Smooth muscle cell of the brain vasculature (primary cell): Measurements from ENCODE around the gene RAPGEF5.

Experiments
- DNase-seq: peaks from one replicate; pipeline ENCODE4 v3.0.0-alpha.2; 2012; ENCODE audit warnings: low read depth, low spot score

RAPGEF5 gene

GRCh38 chr7:22356701-22357310 lies at the start of gene RAPGEF5:
Gene RAPGEF5, minus strand, starts transcription at chr7:22357154. Its CDS starts 94 bp downstream, at chr7:22357060.
- DNase-seq = no peak

GRCh38 chr7:22406715-22407114 lies 49.8 kb upstream of the RAPGEF5 start:
- no peak for DNase-seq

- no peak for DNase-seq
Observed at GRCh38 chr7:22404421-22405023, 47.6 kb upstream of the RAPGEF5 start.

GRCh38 chr7:22403344-22403743 lies 46.4 kb upstream of the RAPGEF5 start:
- DNase-seq = no peak

DNA sequence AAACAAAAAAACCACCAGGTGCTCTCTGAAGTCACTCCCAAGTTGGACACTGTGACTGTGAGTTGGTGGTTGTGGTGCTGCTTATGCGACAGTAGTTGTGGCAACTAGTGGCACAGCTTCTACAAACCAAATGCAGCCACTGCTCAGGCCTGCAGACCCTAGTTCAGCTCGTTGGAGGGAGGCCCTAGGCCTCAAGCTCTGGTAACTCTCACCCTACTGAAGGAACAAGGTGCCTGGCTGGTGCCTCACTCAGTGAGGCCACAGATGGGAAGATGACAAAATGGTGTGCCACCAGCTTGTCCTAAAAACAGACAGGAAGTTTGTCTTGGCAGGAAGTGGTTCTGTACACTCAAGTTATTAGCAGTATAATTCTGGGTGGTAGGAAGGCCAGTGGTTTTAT lies 45.3 kb upstream of the RAPGEF5 start:
- DNase-seq = no peak

DNA sequence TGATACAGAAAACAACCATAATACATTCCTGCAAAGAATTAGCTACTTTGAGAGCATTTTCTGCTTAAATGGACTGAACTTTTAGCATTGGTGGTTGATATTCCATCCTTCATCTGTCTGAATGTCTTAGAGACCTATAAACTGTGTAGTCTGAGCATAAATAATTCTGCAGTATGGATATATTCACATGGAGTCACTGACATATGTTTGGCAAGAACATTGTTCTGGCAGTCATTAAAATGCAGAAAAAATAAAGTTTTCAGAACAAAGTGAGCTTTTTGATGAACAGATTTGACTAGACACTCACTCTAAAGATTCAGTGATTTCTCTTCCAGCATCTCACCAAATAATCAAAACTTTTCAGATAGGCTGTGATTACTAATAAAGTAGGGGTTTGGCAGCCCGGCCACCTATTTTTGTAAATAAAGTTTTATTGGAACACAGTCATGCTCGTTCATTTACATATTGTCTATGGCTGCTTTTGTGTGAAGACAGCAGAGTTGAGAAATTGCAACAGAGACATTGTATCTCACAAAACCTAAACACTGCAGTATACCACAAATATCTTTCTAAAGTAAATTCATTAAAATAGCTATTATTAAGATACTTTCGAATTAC lies 44.1 kb upstream of the RAPGEF5 start:
- DNase-seq = no peak

GRCh38 chr7:22400150-22400814 lies 43.3 kb upstream of the RAPGEF5 start:
- DNase-seq = no peak

GRCh38 chr7:22399546-22399945 lies 42.6 kb upstream of the RAPGEF5 start:
- no peak for DNase-seq

GRCh38 chr7:22399091-22399490 lies 42.1 kb upstream of the RAPGEF5 start:
- no peak for DNase-seq

- no peak for DNase-seq
Observed at GRCh38 chr7:22397981-22398380, 41.0 kb upstream of the RAPGEF5 start.

GRCh38 chr7:22395222-22395621 lies 38.3 kb upstream of the RAPGEF5 start:
- DNase-seq = no peak

DNA sequence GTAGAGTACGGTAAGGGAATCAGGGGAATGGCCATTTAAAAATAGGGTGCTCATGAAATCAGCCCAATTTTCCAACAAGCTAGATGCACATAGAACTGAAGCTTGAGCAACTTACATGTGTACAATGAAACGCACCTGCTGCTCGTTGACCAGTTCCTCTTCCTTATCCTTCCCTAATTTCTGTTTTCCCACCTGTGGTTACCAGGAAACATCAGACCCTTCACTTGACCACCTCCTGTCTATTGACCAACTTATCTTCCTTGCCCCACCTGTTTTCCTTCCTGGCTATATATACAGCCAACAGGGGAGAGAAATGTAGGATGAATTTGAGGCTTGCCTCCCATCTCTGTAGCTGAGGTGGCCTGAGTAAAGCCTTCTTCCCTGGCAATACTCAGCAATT lies 37.8 kb upstream of the RAPGEF5 start:
- no peak for DNase-seq

GRCh38 chr7:22393913-22394729 lies 37.2 kb upstream of the RAPGEF5 start:
- no peak for DNase-seq

DNA sequence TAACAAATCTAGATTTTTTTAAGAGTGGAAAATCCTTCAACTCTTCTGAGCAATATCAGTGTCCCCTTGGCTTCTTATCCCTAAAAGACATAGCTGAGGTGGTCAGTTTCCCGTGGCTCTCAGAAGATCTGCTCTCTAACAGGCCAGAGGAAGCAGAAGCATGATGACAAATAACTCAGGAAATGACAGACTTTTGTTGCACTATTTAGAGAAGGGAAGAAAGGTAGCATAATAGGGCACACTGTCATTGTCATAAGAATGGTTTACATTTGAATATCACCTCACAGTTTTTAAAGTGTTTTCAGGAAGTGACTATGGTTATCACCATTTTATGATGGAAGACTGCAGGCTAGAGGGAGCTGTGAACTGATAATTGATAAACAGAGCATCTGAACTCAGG lies 33.6 kb upstream of the RAPGEF5 start:
- DNase-seq = no peak

DNA sequence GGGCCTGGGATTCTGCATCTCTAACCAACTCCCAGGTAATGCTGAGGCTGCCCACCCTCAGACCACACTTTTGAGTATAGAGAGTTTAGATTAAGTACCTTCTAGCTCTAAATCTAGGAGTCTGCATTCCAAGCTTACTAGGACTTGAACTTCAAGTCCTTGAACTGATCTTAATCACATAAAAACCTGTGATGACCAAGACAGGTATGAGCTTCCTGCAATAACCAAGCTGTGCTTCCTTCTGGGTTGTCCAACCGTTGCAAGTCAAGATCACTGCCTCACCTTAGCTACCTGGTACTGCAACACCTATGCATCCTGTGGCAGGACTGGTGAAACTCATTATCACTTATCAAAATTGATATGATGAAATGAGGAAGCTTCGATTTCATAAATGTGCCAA lies 32.9 kb upstream of the RAPGEF5 start:
- DNase-seq = no peak

GRCh38 chr7:22387583-22387982 lies 30.6 kb upstream of the RAPGEF5 start:
- DNase-seq = peak; percentile 50

DNA sequence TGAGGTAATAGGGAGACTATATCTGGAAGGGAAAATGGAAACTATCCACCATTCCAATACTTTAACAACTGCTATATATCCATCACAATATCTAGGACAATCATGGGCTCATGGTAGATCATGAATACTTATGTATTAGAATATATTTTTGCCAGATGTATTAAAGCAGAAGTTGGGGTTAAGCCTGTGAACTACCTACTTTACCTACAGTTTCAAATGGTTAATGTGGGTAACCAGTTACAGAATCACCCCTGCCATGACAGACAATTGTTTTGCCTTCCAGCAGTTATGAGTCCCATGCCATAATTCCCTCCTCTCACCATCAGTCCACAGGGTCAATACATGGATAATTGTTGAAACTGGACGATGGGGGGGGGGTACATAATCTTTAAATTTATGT lies 29.9 kb upstream of the RAPGEF5 start:
- no peak for DNase-seq

DNA sequence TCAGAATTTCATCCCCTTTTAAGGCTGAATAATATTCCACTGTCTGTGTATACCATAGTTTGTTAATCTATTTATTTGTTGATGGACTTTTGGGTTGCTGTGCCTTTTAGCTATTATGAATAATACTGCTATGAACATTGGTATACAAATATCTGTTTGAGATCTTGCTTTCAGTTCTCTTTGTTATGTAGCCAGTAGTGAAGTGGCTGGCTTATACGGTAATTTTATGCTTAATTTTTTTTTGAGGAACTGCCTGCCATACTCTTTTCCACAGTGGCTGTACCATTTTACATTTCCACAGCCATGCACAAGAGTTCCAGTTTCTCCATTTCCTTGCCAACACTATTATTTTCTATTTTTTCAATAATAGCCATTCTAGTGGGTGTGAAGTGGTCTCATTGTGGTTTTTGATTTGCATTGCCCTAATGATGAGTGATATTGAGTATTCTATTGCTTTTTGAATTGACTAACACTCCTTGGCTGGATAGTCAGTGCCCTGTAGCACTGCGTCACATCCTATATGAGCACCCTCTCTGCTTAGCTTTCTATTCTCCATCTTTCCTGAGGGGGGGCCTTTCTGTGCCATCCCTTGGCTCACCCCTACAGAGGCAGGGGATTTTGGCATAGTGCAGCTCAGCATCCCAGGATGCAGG lies 29.4 kb upstream of the RAPGEF5 start:
- DNase-seq = no peak

DNA sequence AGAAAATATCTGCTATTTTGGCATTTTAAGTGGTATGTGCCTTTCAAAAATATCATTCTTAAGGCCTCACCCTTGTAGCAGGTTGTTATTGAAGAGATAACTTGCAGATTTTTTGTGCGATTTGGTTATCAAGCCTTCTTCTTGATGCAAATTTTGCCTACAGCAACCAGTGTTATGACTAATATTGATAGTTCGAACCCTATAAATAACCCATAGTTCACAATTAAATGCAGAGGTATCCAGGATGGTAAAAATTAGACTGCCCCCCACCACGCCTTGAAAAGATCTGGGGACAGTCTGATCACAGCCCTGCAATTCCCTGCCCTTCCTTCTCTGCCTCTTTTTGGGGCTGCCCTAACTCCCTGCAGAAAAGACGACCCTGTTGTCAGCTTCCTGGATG lies 28.4 kb upstream of the RAPGEF5 start:
- DNase-seq = no peak

DNA sequence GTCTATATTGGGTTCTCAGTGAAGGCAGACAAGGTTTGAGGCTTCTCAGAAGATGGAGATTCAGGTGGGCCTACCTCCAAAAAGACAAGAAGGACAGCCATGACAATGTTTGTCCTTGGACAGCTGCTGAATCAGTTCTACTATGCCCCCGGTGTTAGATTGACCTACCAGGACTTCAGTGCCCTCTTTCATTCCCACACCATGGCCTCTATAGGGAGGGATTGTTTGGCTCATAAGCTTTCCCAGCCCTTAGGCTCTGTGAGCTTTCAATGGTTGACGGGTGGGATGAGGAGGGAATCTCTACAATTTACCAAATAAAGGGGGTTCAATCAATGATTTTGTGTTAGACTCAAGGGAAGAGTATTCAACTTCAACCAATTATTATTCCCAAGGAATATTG lies 23.4 kb upstream of the RAPGEF5 start:
- no peak for DNase-seq

GRCh38 chr7:22378199-22378980 lies 21.4 kb upstream of the RAPGEF5 start:
- no peak for DNase-seq
